Hepatocyte (in vitro differentiated cells): ENCODE data around the gene HGD. TPM values are rescaled to one million over a fixed set of nuclear protein-coding genes. Genes with fewer than 3 reads are reported as not detected.

Source experiments
- DNase-seq: peaks from one replicate; pipeline ENCODE4 v3.0.0-alpha.2; 2016; ENCODE audit warnings: low spot score
- H2AFZ ChIP-seq: fragments of 200-600 bp; sonication (generic); 2 replicates; pipeline ENCODE4 v1.6.0; 2016; ENCODE audit warnings: antibody characterized with exemption, mild to moderate bottlenecking
- H3K27ac ChIP-seq: fragments of 200-600 bp; sonication (generic); 2 replicates; pipeline ENCODE4 v1.5.1; 2016; ENCODE audit warnings: mild to moderate bottlenecking
- H3K27me3 ChIP-seq: fragments of 200-600 bp; sonication (generic); 2 replicates; pipeline ENCODE4 v1.6.1; 2016
- H3K36me3 ChIP-seq: fragments of 200-600 bp; sonication (generic); replicated peaks from 2 replicates; pipeline ENCODE4 v1.5.1; 2016; ENCODE audit warnings: low read depth; ENCODE audit not compliant: insufficient read depth
- H3K4me1 ChIP-seq: fragments of 200-600 bp; sonication (generic); 2 replicates; pipeline ENCODE4 v1.5.1; 2016; ENCODE audit warnings: mild to moderate bottlenecking, moderate library complexity; ENCODE audit not compliant: insufficient read depth
- H3K4me2 ChIP-seq: fragments of 200-600 bp; sonication (generic); 2 replicates; pipeline ENCODE4 v1.6.0; 2016
- H3K4me3 ChIP-seq: fragments of 200-600 bp; sonication (generic); 2 replicates; pipeline ENCODE4 v1.5.1; 2016; ENCODE audit warnings: mild to moderate bottlenecking
- H3K79me2 ChIP-seq: fragments of 200-600 bp; sonication (generic); 2 replicates; pipeline ENCODE4 v1.6.0; 2017; ENCODE audit warnings: mild to moderate bottlenecking
- H3K9me2 ChIP-seq: fragments of 200-600 bp; sonication (generic); replicated peaks from 2 replicates; pipeline ENCODE4 v1.6.0; 2017; ENCODE audit warnings: mild to moderate bottlenecking; ENCODE audit not compliant: insufficient read depth
- H3K9me3 ChIP-seq: fragments of 200-600 bp; sonication (generic); 2 replicates; pipeline ENCODE4 v1.5.1; 2016; ENCODE audit warnings: low read depth, mild to moderate bottlenecking
- H4K20me1 ChIP-seq: fragments of 200-600 bp; sonication (generic); 2 replicates; pipeline ENCODE4 v1.6.0; 2016; ENCODE audit warnings: mild to moderate bottlenecking; ENCODE audit not compliant: insufficient read depth, poor library complexity, severe bottlenecking
- EZH2 ChIP-seq: fragments of 200-600 bp; sonication (generic); IDR thresholded peaks from 2 replicates; pipeline ENCODE4 v1.6.1; 2016; ENCODE audit warnings: antibody characterized with exemption, mild to moderate bottlenecking, borderline replicate concordance
- EZH2phosphoT487 ChIP-seq: fragments of 200-600 bp; sonication (generic); IDR thresholded peaks from one replicate; pipeline ENCODE4 v1.6.1; 2018; ENCODE audit warnings: antibody characterized with exemption, mild to moderate bottlenecking, low read depth, moderate library complexity; ENCODE audit not compliant: unreplicated experiment, severe bottlenecking
- WGBS: methylation state at CpG from one replicate; pipeline ENCODE4 v1.1.6; 2016; ENCODE audit warnings: low lambda C conversion rate; ENCODE audit errors: missing lambda C conversion rate; 5-methylcytosine and 5-hydroxymethylcytosine counted together
- polyA plus RNA-seq: library from polyadenylated mRNA; unstranded; fragments of >200 nt; fragmentation: Nextera tagmentation; extraction: Ambion mirVana; gene quantifications from 2 replicates; pipeline ENCODE4 v1.2.1, GENCODE V29; 2016
- total RNA-seq: library from RNA; depleted of rRNA; stranded (reverse); fragments of >200 nt; gene quantifications from 2 replicates; pipeline ENCODE4 v1.2.3, GENCODE V29; 2014
- TF ChIP-seq, protein P1 (sequence below): fragments of 200-600 bp; sonication (generic); IDR thresholded peaks from 2 replicates; pipeline ENCODE4 v1.5.1; 2016; ENCODE audit warnings: antibody characterized with exemption, mild to moderate bottlenecking; ENCODE audit not compliant: poor library complexity

Gene HGD
- total and polyA plus RNA-seq, 2 experiments from 2014 or later, result 63.6 to 64.6 TPM

DNA sequence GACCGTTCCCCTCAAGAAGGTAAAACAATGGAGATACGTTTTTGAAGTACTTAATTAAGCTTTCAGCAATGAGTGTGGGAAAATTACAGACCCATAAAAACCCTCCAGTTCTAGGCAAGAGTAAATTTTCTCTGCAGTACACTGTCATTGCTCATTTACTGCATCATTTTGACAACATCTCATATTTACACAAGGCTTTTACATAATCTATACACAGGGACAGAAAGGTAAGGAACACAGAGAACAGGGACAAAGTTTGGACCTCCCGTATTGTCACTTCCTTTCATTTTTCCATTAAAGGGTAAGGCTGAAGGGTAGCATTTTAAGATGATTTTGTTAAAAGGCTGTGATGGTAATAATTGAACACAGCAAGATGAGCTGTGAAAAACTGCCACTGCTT, 7.4 kb upstream of the HGD start:
- H3K9me2 ChIP-seq, result no peaks in the 10 kb centered on the region
- TF ChIP-seq EZH2, result no peak
- H3K27ac ChIP-seq, result peak overlapping the region; percentile 24
- WGBS, result 53% methylated on average over 3 of the region's 3 CpGs
- H3K79me2 ChIP-seq, result no peaks in the 10 kb centered on the region
- H3K36me3 ChIP-seq, result no peaks in the 10 kb centered on the region
- no peak for DNase-seq
- no peak overlapping the region for H3K4me3 ChIP-seq
- peak overlapping the region; percentile 45 for H3K4me2 ChIP-seq
- H3K27me3 ChIP-seq, result no peaks in the 10 kb centered on the region
- H3K9me3 ChIP-seq, result no peaks in the 10 kb centered on the region
- no peaks in the 10 kb centered on the region for H4K20me1 ChIP-seq
- H2AFZ ChIP-seq, result no peak overlapping the region
- H3K4me1 ChIP-seq, result peaks cover 13% of the 10 kb centered on the region

DNA sequence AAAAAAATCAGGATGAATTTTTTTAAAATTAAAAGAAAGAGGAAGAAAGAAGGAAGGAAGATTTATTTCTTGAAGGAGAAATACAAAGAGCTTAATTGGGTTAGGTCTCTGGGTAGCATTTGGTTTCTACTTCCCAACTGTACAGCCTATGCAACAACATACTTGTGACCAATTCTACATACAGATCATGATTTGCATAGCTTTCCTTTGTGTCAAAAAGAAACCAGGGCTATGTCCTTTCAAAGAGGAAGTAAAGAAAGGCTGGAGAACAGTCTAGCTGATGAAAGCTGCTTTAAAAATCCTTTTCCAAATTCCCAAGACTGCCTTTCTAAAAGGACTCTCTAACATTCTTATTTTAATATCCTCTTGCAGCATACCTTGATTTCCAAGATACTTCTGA, 6.1 kb upstream of the HGD start:
- no peak for DNase-seq
- H3K27ac ChIP-seq, result peak overlapping the region; percentile 46

DNA sequence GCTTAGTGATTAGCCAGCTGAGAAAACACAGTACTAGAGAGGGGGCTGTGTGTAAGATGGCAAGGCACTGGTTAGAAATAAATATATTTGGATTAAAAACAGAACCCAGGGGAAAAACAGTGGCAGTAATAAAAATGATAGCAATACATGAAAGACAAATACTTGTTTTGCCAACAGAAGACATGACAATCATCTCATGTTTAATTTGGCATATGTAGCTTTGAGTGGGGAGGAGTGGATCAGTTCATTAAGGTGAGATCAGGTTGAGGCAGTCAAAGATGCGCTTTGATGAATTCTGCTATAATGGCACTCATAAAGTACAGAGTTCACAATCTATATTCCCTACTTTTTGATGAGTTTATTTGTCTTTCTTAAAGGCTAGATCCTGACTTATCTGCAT, 3.4 kb upstream of the HGD start:
- TF ChIP-seq EZH2phosphoT487, result no peak
- TF ChIP-seq EZH2, result no peak
- Histone ChIP-seq H3K4me3 (no peak overlapping the region), H2AFZ (no peak overlapping the region), H3K27ac (no peak overlapping the region), H3K4me1 (peaks cover 25% of the 10 kb centered on the region), H3K36me3 (no peaks in the 10 kb centered on the region), H3K9me3 (no peaks in the 10 kb centered on the region), H3K9me2 (no peaks in the 10 kb centered on the region), H4K20me1 (no peaks in the 10 kb centered on the region), H3K79me2 (peaks cover 13% of the 10 kb centered on the region), H3K27me3 (no peaks in the 10 kb centered on the region), H3K4me2 (no peak overlapping the region)
- WGBS, result 97% methylated on average over 1 of the region's 1 CpG
- no peak for DNase-seq

More for the DNA sequence above, 6.1 kb upstream of the HGD start:
- H4K20me1 ChIP-seq, result no peaks in the 10 kb centered on the region
- no peak overlapping the region for H3K4me3 ChIP-seq
- peaks cover 21% of the 10 kb centered on the region for H3K4me1 ChIP-seq
- H3K36me3 ChIP-seq, result no peaks in the 10 kb centered on the region
- H3K4me2 ChIP-seq, result no peak overlapping the region
- no peaks in the 10 kb centered on the region for H3K27me3 ChIP-seq
- no peaks in the 10 kb centered on the region for H3K9me2 ChIP-seq
- no peaks in the 10 kb centered on the region for H3K9me3 ChIP-seq
- TF ChIP-seq EZH2, result no peak
- TF ChIP-seq EZH2phosphoT487, result no peak
- TF ChIP-seq, protein P1, sequence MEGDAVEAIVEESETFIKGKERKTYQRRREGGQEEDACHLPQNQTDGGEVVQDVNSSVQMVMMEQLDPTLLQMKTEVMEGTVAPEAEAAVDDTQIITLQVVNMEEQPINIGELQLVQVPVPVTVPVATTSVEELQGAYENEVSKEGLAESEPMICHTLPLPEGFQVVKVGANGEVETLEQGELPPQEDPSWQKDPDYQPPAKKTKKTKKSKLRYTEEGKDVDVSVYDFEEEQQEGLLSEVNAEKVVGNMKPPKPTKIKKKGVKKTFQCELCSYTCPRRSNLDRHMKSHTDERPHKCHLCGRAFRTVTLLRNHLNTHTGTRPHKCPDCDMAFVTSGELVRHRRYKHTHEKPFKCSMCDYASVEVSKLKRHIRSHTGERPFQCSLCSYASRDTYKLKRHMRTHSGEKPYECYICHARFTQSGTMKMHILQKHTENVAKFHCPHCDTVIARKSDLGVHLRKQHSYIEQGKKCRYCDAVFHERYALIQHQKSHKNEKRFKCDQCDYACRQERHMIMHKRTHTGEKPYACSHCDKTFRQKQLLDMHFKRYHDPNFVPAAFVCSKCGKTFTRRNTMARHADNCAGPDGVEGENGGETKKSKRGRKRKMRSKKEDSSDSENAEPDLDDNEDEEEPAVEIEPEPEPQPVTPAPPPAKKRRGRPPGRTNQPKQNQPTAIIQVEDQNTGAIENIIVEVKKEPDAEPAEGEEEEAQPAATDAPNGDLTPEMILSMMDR, result no peak
- no peaks in the 10 kb centered on the region for H3K79me2 ChIP-seq
- H2AFZ ChIP-seq, result no peak overlapping the region

DNA sequence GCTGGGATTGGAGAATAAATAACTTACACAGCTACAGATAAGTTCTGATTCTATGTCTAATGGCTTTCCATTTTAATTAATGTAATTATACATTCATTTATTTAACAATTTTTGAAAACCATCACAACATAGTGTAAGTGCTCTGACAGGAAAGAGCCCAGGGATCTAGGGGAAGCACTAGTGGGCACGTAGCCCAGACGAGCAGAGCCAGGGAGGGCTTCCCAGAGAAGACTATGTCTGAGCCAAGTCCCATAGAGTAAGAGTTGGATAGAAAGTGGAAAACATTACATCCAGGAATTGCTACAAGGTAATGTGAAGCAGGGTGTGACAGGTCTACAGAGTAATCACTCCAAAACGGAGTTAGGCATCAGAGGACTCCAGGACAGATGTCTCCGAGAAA, 2.9 kb upstream of the HGD start:
- Histone ChIP-seq H3K27me3 (no peaks in the 10 kb centered on the region), H4K20me1 (no peaks in the 10 kb centered on the region), H3K9me3 (no peaks in the 10 kb centered on the region), H3K4me1 (peaks cover 25% of the 10 kb centered on the region), H3K27ac (no peak overlapping the region), H2AFZ (no peak overlapping the region), H3K36me3 (no peaks in the 10 kb centered on the region), H3K9me2 (no peaks in the 10 kb centered on the region), H3K4me3 (no peak overlapping the region), H3K4me2 (no peak overlapping the region), H3K79me2 (peaks cover 17% of the 10 kb centered on the region)
- TF ChIP-seq EZH2phosphoT487, result no peak
- TF ChIP-seq EZH2, result no peak
- TF ChIP-seq, protein P1, result no peak
- no peak for DNase-seq
- 84% methylated on average over 4 of the region's 4 CpGs for whole genome bisulfite sequencing
